MM.1S (cell line): ENCODE data around the gene VSX2.

Source experiments
- DNase-seq: peaks from one replicate; pipeline ENCODE4 v3.0.0-alpha.2; 2015
- H2AFZ ChIP-seq: fragments of 300-600 bp; sonication (generic); 2 replicates; pipeline ENCODE4 v1.6.0; 2016; ENCODE audit warnings: antibody characterized with exemption, low read length
- H3F3A ChIP-seq: fragments of 300-600 bp; sonication (generic); 2 replicates; pipeline ENCODE4 v1.6.1; 2016; ENCODE audit warnings: mild to moderate bottlenecking, antibody characterized with exemption, low read length, moderate library complexity, mixed read lengths; ENCODE audit not compliant: insufficient read depth
- H3K27ac ChIP-seq: fragments of 300-600 bp; sonication (generic); 2 replicates; pipeline ENCODE4 v1.5.1; 2016; ENCODE audit warnings: mild to moderate bottlenecking, low read length
- H3K27me3 ChIP-seq: fragments of 300-600 bp; sonication (generic); replicated peaks from 2 replicates; pipeline ENCODE4 v1.6.0; 2016; ENCODE audit warnings: low read length; ENCODE audit not compliant: insufficient read depth
- H3K36me3 ChIP-seq: fragments of 300-600 bp; sonication (generic); replicated peaks from 2 replicates; pipeline ENCODE4 v1.6.1; 2016; ENCODE audit warnings: mild to moderate bottlenecking, low read length, mixed read lengths; ENCODE audit not compliant: insufficient read depth
- H3K4me1 ChIP-seq: fragments of 300-600 bp; sonication (generic); 2 replicates; pipeline ENCODE4 v1.6.1; 2016; ENCODE audit warnings: low read length, mixed read lengths
- H3K4me2 ChIP-seq: fragments of 300-600 bp; sonication (generic); 2 replicates; pipeline ENCODE4 v1.6.0; 2016; ENCODE audit warnings: low read depth, low read length
- H3K4me3 ChIP-seq: fragments of 300-600 bp; sonication (generic); 2 replicates; pipeline ENCODE4 v1.5.1; 2016; ENCODE audit warnings: low read length, mixed read lengths
- H3K79me2 ChIP-seq: fragments of 300-600 bp; sonication (generic); 2 replicates; pipeline ENCODE4 v1.6.1; 2016; ENCODE audit warnings: mixed run types, low read length, mixed read lengths
- H3K9ac ChIP-seq: fragments of 300-600 bp; sonication (generic); 2 replicates; pipeline ENCODE4 v1.6.1; 2016; ENCODE audit warnings: low read length, mixed read lengths
- H3K9me2 ChIP-seq: fragments of 300-600 bp; sonication (generic); replicated peaks from 2 replicates; pipeline ENCODE4 v1.6.1; 2016; ENCODE audit warnings: mild to moderate bottlenecking, low read length, mixed read lengths; ENCODE audit not compliant: insufficient read depth
- H3K9me3 ChIP-seq: fragments of 300-600 bp; sonication (generic); replicated peaks from 2 replicates; pipeline ENCODE4 v1.6.1; 2016; ENCODE audit warnings: mild to moderate bottlenecking, low read length, mixed read lengths; ENCODE audit not compliant: insufficient read depth
- H4K20me1 ChIP-seq: fragments of 300-600 bp; sonication (generic); 2 replicates; pipeline ENCODE4 v1.6.1; 2016; ENCODE audit warnings: mild to moderate bottlenecking, low read length, moderate library complexity, mixed read lengths; ENCODE audit not compliant: insufficient read depth
- EZH2 ChIP-seq: fragments of 300-600 bp; sonication (generic); optimal IDR thresholded peaks from 2 replicates; pipeline ENCODE3; 2017; ENCODE audit warnings: low read depth, mild to moderate bottlenecking, antibody characterized with exemption, low read length, mixed read lengths
- EZH2phosphoT487 ChIP-seq: fragments of 300-600 bp; sonication (generic); IDR thresholded peaks from 2 replicates; pipeline ENCODE4 v1.6.1; 2018; ENCODE audit warnings: antibody characterized with exemption, low read length
- TF ChIP-seq, protein P1 (sequence below): fragments of 300-600 bp; sonication (generic); IDR thresholded peaks from 2 replicates; pipeline ENCODE4 v1.5.1; 2016; ENCODE audit warnings: antibody characterized with exemption, low read length, mixed read lengths

The VSX2 gene

DNA sequence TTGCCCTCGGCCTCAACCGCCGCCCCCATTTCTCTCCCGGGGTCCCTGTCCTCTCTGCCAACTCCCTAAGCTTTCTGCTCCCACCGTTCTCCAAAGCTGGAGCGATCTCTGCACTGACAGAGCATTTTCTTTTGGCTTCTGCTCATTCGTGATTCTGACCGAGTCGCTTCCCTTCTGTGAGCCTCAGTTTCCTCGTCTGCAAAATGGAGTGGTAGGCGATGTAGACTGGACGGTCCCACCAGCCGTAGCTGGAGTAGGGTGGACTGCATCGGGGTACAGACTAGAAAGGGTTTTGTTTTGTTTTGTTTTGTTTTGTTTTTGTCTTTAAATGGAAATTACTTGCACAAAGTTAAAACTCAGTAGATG is 2.4 kb downstream of the VSX2 start:
- no peak for DNase-seq
- Histone ChIP-seq H4K20me1 (no peaks in the 10 kb centered on the region), H2AFZ (no peak overlapping the region), H3K27me3 (peaks cover 33% of the 10 kb centered on the region), H3K4me1 (no peaks in the 10 kb centered on the region), H3K9ac (no peak overlapping the region), H3K36me3 (no peaks in the 10 kb centered on the region), H3K4me2 (no peak overlapping the region), H3K4me3 (no peak overlapping the region), H3K79me2 (no peaks in the 10 kb centered on the region), H3K9me3 (no peaks in the 10 kb centered on the region), H3K27ac (no peak overlapping the region), H3K9me2 (no peaks in the 10 kb centered on the region), H3F3A (no peaks in the 10 kb centered on the region)
- TF ChIP-seq EZH2 (no peak), EZH2phosphoT487 (no peak)
- TF ChIP-seq, protein P1, sequence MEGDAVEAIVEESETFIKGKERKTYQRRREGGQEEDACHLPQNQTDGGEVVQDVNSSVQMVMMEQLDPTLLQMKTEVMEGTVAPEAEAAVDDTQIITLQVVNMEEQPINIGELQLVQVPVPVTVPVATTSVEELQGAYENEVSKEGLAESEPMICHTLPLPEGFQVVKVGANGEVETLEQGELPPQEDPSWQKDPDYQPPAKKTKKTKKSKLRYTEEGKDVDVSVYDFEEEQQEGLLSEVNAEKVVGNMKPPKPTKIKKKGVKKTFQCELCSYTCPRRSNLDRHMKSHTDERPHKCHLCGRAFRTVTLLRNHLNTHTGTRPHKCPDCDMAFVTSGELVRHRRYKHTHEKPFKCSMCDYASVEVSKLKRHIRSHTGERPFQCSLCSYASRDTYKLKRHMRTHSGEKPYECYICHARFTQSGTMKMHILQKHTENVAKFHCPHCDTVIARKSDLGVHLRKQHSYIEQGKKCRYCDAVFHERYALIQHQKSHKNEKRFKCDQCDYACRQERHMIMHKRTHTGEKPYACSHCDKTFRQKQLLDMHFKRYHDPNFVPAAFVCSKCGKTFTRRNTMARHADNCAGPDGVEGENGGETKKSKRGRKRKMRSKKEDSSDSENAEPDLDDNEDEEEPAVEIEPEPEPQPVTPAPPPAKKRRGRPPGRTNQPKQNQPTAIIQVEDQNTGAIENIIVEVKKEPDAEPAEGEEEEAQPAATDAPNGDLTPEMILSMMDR = no peak

DNA sequence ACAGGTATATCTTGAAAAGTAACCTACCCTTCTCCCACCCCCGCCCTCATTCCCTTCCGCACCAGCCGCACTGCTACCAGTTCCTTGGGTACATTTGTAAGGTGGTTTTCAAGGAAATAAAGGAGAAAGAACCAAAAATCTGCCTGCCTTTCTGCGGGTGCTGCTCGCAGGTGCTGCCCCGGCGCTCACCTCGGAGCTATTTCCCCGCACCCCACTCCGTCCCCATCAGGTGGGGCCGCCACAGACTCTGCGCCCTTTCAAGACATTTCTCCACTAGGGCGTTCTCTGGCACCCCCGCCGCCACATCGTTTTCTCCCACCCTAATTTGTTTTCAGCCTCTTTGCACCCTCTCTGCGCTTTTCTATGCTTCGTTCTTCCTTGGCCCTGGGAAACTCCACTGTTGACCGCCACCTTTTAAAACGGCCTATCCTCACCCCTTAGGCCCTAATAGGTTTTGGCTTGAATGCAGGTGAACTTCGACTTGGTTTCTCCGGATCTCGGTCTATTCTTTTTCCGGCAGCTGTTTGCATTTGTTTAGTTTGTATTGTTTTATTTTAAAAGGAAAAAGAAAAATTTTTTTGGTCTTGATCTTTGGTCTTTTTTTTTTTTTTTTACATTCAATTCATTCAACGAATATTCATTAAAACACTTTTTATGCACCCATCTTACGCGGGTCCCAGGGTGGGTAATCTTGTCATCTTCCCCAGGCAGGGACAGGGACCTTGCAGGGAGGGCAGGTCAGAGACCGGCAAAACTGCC is 3.0 kb downstream of the VSX2 start:
- Histone ChIP-seq H3K4me1 (no peaks in the 10 kb centered on the region), H3K36me3 (no peaks in the 10 kb centered on the region), H3K9ac (no peak overlapping the region), H3K9me3 (no peaks in the 10 kb centered on the region), H3K79me2 (no peaks in the 10 kb centered on the region), H3K4me3 (no peak overlapping the region), H3K9me2 (no peaks in the 10 kb centered on the region), H4K20me1 (no peaks in the 10 kb centered on the region), H3K4me2 (no peak overlapping the region), H2AFZ (no peak overlapping the region), H3K27me3 (peaks cover 33% of the 10 kb centered on the region), H3F3A (no peaks in the 10 kb centered on the region), H3K27ac (no peak overlapping the region)
- no peak for DNase-seq
- no peak for TF ChIP-seq EZH2phosphoT487
- TF ChIP-seq, protein P1 = no peak
- no peak for TF ChIP-seq EZH2

DNA sequence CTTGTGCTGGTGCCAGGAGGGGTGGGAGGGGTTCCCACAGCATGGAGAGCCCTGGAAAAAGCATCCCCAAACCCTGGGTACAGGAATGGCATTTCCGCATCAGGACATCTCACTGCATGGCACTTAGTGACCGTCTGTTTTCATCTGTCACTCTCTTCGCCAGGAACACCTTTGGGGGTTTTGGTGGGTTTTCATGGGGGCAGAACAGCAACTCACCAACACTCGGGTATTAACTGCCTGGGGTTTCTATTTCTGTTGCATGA is 3.5 kb downstream of the VSX2 start:
- Histone ChIP-seq H3K9ac (no peak overlapping the region), H3K9me2 (no peaks in the 10 kb centered on the region), H3K9me3 (no peaks in the 10 kb centered on the region), H3K4me1 (no peaks in the 10 kb centered on the region), H3K36me3 (no peaks in the 10 kb centered on the region), H3K27me3 (peaks cover 33% of the 10 kb centered on the region), H3K27ac (no peak overlapping the region), H4K20me1 (no peaks in the 10 kb centered on the region), H2AFZ (no peak overlapping the region), H3K4me3 (no peak overlapping the region), H3F3A (no peaks in the 10 kb centered on the region), H3K79me2 (no peaks in the 10 kb centered on the region), H3K4me2 (no peak overlapping the region)
- DNase-seq = no peak
- TF ChIP-seq, protein P1 = no peak
- no peak for TF ChIP-seq EZH2phosphoT487
- no peak for TF ChIP-seq EZH2
